Measurements from ENCODE around the gene BBS4.
"Not testable (repeated sequence)": the region's sequence is repeated elsewhere in the genome, so short reads cannot be mapped to it uniquely, and the experiment has no call there.

The BBS4 gene

GRCh38 chr15:72706266-72706665 is 20.3 kb downstream of the BBS4 start:
- DNase-seq, result no peak

- DNase-seq, result not testable (repeated sequence)
Measured at GRCh38 chr15:72708551-72709303, 22.7 kb downstream of the BBS4 start.

DNA sequence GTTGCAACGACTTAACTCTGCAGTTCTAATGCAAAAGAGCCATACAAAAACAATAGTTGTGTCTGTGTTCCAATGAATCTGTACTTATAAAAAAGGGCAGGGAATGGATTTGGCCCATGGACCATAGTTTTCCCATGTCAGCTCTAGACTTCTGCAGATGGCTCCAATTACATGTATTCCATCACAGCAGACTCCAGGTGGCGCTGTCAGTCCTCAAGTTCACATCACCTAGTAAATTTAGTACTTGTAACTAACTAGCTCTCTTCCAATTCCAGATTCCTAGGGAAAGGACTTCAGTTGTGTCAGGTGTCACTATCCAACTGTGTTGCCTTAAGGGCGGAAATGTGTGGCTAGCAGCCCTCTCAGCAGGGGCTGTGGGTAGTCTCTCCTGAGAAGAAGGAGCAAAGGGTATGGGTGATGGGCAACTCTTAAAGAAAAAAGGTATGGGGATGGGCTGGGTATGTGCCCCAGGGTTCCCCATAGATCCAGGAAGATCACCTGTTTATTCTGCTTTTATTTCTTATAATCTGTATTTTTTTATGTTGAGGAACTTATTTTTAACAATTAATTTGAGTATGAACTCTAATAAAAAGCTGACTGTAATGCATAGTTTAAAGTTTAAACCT is 36.2 kb downstream of the BBS4 start:
- peak; percentile 57 for DNase-seq

GRCh38 chr15:72724028-72724427 is 38.0 kb downstream of the BBS4 start:
- DNase-seq, result no peak

DNA sequence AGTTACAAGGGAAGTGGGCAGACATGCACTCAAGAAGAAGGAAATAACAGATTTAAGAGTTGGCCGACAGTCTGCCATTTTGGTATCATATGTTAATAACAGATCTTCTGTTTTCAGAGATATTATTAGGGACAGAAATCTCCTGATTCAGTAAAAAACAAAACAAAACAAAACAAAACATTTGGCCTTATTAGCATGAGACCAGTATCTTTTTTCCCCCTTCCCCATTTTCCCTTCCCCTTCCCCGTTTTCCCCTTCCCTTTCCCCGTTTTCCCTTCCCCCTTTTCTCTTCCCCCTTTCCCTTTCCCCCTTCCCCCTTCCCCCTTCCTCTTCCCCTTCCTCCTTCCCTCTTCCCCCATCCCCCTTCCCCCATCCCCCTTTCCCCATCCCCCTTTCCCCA is 39.4 kb downstream of the BBS4 start:
- no peak for DNase-seq

GRCh38 chr15:72725851-72726250 is 39.8 kb downstream of the BBS4 start:
- not testable (repeated sequence) for DNase-seq

DNA sequence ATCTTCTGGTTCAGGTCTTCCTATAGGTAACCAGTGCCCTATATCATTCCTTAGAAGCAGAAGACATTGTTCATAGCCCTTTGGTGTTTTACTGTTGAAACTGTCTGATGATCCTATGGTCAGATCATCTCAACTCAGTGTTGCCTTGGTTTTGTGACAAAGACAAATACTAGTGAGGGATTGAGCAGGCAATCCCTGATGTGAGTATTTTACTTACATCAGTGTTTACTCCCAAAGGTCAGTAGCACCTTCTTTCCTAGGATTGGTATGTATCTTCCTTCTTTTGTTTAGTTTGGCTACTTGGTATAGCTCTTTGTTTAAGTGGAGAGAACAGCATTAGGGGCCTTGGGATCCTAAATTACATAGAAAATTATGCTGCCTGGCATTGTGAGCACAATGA is 41.1 kb downstream of the BBS4 start:
- no peak for DNase-seq

DNA sequence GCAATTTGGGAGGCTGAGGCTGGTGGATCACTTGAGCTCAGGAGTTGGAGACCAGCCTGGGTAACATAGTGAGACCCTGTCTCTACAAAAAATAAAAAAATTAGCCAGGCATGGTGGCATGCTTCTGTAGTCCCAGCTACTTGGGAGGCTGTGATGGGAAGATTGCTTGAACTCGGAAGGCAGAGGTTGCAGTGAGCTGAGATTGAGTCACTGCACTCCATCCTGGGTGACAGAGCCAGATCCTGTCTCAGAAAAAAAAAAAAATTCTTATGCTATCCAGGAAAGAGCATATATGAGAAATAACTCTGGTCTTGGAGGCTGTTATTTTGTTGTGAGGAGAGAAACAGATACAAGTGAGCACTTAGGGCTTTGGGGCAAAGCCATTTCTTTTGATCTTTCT is 42.2 kb downstream of the BBS4 start:
- not testable (repeated sequence) for DNase-seq

DNA sequence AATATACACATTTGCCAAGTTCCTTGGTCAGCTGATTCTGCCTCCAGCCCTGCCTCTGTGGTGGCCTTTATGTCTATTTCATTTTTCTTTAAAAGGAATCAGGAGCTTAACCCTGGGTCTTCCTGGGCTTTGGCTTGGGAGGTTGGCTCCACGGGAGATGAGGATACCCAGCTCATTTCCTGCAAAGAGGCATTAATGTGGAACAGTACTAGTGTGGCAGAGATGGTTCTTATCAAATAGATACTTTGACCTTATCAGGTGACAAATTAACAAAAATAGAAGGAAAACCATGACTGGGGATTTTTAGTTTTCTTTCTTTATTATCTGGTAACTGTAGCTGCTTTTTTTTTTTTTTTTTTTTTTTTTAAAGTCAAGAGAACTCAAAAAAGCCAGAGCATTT is 42.8 kb downstream of the BBS4 start:
- no peak for DNase-seq

GRCh38 chr15:72732086-72732485 is 46.1 kb downstream of the BBS4 start:
- no peak for DNase-seq

GRCh38 chr15:72732516-72732915 is 46.5 kb downstream of the BBS4 start:
- DNase-seq, result no peak

GRCh38 chr15:72733941-72734738 is 48.1 kb downstream of the BBS4 start:
- no peak for DNase-seq

GRCh38 chr15:72735111-72735510 is 49.1 kb downstream of the BBS4 start:
- no peak for DNase-seq

DNA sequence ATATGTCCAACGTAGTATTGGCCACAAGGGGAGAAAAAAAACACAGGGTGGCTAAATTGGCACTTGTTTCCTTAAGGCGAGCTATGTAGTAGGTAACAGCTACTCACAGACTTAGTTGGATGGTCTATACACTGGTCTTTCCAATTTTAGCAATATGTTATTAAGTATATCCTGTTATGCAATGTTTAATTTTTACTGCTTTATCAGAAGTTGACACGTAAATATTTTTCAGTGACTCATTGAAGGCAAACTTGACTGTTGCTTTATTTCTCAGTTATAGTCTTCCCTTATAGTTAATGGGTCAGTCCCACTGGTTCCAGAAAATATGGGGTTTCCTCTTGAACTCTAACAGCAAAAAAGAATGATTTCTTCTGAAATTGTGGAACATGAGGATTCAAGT is 51.1 kb downstream of the BBS4 start:
- no peak for DNase-seq

- no peak for DNase-seq
Measured at GRCh38 chr15:72737723-72738122, 51.7 kb downstream of the BBS4 start.

DNA sequence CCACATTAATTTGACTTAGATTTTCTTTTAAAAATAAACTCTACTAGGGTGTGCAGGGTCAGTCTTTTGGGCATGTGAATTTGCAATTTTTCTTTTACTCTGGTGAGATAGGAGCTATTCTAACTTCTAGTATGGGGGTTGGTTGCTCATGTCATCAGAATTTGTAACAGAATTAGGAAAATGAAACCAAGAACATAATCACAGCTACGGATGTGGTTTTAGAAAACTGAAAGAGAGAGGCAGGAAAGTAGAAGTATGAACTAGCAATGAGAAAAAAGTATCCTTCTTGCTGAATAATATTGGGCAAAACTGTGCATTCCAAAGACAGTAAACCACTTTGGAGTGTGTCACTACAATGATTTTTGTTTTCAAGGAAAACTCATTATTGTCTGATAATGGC is 54.2 kb downstream of the BBS4 start:
- no peak for DNase-seq

DNA sequence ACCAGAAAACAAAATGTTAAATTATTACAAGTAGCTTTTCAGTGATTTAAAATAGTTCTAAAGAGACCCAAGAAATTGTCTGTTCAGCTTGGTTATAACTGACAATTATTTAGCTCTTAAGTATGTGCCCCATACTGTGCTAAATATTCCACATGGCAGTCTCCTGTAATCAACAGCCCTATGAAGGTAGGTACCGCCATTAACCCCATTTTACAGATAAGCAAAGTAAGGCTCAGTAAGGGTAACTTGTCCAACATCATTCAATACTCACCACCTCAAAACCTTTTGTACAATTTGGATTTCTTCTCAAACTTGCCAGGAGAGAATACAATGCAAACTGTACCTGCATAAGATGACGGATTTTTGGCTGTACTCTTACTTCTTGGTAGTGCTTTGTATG is 63.7 kb downstream of the BBS4 start:
- DNase-seq, result no peak

- no peak for DNase-seq
Measured at GRCh38 chr15:72751751-72752455, 65.9 kb downstream of the BBS4 start.

DNA sequence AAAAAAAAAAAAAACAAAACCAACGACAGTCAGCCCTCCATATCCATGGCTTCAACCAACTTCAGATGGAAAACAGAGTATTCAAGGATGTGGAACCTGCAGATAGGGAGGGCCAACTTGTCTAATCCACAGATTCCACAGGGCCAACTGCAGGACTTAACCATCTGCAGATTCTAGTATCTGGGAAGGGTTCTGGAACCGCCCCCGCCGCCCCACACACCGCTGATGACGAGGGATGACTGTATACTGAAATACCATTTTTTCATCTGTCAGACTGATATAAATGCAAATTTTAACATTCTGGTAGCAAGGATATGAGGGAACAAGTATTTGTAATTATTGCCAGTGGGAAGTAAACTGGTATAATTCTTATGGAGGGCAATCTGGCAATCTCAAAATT is 68.1 kb downstream of the BBS4 start:
- no peak for DNase-seq

- DNase-seq, result no peak
Measured at GRCh38 chr15:72758182-72758581, 72.2 kb downstream of the BBS4 start.

DNA sequence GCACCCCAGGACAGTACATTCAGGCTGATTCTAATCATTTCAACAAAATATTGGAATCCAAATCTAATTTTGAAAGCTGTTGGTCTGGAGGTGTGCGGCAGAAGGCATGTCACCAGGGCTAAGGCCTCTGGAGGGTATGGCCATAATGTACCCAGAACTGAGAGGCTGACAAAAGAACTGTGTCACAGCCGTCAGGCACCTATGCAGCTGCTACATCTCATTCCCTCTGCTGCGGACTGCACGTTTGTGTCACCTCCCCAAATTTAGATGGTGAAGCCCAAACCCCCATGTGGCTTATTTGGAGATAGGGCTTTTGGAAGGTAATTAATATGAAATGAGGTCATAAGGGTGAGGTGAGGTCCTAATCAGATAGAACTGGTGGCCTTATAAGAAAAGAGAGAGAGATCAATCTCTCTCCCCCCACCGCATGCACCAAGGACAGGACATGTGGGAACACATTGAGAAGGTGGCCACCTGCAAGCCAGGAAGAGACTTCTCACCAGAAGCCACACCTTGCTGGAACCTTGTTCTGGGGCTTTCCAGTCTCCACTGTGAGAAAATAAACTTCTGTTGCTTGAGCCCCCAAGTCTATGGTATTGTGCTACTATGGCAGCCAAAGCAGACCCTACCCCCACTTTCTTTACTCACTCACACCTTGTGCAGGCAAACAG is 74.7 kb downstream of the BBS4 start:
- DNase-seq, result no peak

GRCh38 chr15:72764656-72765055 is 78.6 kb downstream of the BBS4 start:
- DNase-seq, result no peak

DNA sequence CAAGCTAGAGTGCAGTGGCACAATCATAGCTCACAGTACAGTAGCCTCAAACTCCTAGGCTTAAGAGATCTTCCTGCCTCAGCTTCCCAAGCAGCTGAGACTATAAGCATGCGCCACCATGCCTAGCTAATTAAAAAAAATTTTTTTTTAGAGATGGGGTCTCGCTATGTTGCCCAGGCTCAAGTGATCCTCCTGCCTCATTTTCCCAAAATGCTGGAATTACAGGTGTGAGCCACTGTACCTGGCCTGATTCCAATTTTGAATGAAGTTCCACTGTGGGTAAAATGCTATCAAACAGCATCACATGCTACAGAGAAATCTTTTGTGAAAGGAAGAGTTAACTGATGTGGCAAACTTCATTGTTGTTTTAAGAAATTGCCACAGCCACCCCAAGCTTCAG is 80.0 kb downstream of the BBS4 start:
- no peak for DNase-seq
